NCI-H510A (cell line): ENCODE data around the gene SKIC2.

ENCODE experiments used
- DNase-seq: peaks from one replicate; lab custom pipeline; 2025; lab: John Stamatoyannopoulos, UW

Gene SKIC2

DNA sequence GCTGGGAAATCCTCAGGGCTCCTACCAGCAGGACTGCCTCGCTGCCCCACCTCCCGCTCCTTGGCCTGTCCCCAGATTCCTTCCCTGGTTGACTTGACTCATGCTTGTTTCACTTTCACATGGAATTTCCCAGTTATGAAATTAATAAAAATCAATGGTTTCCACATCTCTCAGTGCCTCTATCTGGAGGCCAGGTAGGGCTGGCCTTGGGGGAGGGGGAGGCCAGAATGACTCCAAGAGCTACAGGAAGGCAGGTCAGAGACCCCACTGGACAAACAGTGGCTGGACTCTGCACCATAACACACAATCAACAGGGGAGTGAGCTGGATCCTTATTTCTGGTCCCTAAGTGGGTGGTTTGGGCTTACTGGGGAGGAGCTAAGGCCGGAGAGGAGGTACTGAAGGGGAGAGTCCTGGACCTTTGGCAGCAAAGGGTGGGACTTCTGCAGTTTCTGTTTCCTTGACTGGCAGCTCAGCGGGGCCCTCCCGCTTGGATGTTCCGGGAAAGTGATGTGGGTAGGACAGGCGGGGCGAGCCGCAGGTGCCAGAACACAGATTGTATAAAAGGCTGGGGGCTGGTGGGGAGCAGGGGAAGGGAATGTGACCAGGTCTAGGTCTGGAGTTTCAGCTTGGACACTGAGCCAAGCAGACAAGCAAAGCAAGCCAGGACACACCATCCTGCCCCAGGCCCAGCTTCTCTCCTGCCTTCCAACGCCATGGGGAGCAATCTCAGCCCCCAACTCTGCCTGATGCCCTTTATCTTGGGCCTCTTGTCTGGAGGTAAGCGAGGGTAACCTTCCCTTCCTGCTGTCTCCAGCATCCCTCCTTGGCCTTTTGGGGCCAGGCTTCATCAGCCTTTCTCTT lies 13.2 kb upstream of the SKIC2 start, which contains the start of gene CFB:
TSS of gene CFB (plus strand) at position 589 of the 863 bp plus-strand sequence. CDS start at position 716, 127 bp downstream.
- no peak for DNase-seq

- no peak for DNase-seq
These were observed 12.5 kb upstream of the SKIC2 start for GRCh38 chr6:31946370-31946885.

DNA sequence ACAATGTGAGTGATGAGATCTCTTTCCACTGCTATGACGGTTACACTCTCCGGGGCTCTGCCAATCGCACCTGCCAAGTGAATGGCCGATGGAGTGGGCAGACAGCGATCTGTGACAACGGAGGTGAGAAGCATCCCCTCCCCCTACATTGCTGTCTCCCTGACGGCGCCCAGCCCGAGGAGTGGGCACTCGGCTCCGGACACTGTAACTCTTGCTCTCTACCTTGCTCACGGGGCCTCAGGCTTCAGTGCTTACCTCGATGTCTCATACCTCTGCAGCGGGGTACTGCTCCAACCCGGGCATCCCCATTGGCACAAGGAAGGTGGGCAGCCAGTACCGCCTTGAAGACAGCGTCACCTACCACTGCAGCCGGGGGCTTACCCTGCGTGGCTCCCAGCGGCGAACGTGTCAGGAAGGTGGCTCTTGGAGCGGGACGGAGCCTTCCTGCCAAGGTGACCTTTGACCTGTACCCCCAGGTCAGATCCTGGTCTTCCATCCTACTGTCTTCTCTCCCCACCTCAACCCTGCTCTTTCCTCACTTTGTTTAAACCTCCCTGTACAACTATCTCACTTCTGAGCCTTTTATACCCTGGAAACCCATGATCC lies 11.8 kb upstream of the SKIC2 start:
- no peak for DNase-seq

DNA sequence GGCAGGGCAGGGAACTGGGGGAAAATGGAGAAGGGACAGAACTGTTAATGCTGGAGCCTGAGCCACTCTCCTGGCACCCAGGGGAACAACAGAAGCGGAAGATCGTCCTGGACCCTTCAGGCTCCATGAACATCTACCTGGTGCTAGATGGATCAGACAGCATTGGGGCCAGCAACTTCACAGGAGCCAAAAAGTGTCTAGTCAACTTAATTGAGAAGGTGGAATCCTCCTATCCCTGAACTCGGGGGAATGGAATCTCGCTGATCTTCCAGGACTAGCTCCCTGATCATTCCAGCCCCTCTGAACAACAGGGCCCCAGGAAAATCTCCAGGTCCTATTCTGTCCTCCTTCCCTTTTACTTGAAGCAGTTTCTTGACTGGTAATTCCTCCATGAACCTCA lies 11.1 kb upstream of the SKIC2 start:
- no peak for DNase-seq

DNA sequence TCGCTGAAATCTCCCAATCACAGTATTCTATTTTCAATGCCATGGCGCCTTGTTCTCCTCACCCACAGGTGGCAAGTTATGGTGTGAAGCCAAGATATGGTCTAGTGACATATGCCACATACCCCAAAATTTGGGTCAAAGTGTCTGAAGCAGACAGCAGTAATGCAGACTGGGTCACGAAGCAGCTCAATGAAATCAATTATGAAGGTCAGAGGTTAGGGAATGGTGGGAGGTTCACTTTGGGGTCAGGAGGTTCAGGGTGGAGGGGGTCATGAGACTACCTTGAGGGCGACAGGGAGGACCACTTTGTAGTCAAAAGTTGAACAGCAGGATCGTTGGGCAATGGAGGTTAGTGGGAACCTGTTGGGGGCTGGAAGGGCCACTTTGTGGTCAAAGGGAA lies 10.7 kb upstream of the SKIC2 start:
- no peak for DNase-seq

- no peak for DNase-seq
These were observed 10.1 kb upstream of the SKIC2 start for GRCh38 chr6:31948753-31949413.

DNA sequence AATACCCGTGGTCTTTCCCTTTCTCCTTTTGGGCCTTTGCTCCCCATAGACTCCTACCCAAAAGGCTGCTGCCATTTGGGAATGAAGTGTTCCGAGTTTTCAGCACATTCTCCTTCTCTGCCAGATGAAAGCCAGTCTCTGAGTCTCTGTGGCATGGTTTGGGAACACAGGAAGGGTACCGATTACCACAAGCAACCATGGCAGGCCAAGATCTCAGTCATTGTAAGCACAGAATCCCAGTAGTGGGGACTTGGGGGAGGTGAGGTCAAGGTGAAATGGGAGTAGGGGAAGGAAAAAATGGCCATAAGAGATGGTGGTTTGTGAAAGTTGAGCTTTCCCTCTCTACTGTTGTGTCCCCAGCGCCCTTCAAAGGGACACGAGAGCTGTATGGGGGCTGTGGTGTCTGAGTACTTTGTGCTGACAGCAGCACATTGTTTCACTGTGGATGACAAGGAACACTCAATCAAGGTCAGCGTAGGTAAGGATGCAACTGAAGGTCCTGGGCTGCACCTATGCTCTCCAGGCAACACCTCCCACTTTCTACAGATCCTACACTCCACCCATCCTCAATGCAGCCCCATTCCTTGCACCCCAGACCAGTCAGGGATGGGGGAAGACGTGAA lies 8.9 kb upstream of the SKIC2 start:
- DNase-seq: no peak

DNA sequence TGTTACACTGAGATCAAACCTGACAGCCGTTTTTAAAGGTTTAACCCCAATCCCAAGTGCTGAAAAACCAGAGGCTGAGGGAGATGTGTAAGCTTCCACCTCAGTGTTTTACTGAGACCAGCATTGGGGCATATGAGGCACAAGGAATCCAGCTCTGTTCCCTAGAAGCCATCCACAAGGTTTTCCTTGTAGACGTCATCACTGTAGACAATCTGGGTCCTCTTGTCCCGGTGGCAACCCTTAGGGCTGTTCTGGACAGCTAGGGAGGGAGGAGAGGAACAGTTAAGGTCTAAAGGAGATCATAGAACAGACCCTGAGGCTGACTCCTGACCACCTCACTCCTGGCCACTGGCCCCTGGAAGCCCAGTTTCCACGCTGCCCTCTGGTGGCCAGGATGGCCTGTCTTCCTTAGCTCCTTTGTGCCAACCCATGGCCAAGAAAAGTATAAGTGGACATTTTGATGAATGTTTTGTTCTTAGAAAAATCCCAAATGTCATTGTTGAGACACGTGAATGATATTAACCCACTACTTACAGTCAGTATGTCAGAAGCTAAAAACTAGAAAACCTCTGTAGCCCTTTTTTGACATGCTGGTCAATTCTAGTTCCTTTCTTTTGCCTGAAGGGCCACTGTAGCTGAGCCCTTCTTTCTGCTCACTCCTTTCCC lies 6.7 kb upstream of the SKIC2 start:
- no peak for DNase-seq

DNA sequence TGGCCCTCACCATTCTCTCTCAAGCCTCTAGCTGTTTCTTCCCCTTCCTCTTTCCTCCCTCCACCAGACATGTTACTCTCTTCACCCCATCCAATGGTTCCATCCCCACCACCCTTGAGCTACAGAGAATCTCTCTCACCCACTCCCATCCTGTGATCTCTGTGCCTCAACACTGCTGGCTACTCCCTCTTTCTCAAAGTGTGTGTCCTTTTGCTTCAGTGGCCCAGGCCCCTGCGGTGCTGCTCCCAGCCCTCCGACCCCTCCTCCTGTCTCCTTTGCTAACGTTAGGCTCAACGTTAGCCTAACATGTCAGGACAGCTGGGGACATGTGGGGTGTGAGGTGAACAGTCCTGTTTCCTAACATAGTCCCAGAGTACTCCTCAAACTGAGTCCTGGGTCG lies 6.1 kb upstream of the SKIC2 start:
- DNase-seq: no peak

DNA sequence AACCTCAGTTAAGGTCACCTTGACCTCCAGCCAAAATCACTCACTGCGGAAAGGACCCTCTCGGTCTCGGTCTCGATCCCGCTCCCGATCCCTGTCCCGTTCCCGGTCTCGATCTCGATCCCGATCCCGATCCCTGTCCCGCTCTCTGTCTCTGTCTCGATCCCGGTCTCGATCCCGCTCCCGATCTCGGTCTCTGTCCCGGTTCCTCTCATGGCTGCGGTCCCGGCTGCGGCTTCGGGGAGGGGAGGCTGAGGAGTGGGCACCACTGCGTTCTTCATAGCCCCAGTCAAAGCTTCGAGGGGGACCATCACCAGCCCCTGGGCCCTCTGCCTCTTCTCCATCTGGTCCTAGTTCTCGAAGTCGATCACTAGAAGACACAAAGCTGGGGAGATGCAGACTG lies 4.5 kb upstream of the SKIC2 start:
- DNase-seq: no peak

- DNase-seq: no peak
These were observed 2.2 kb upstream of the SKIC2 start for GRCh38 chr6:31956796-31957195.

DNA sequence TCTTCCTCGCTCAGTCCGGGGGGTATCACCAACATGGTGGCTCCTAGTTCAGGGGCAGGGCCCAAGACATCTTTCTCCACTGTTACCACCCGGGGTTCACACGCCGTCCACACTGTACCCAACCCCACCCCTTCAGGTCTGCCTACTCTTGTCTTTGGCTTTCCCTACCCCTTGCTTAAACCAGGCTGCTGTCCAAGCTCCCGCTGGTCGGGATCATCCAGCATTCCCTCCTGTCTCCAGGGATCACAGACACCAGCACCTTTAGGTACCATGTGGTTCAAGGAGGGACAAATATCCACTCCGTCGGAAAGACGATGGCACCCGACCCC lies 599 bp upstream of the SKIC2 start:
- DNase-seq: no peak

- no peak for DNase-seq
These were observed 2.6 kb downstream of the SKIC2 start for GRCh38 chr6:31961616-31962015.

GRCh38 chr6:31963921-31964320 lies 4.9 kb downstream of the SKIC2 start:
- DNase-seq: no peak

GRCh38 chr6:31965700-31966099 lies 6.7 kb downstream of the SKIC2 start:
- no peak for DNase-seq

- no peak for DNase-seq
These were observed 7.5 kb downstream of the SKIC2 start for GRCh38 chr6:31966506-31966905.

- no peak for DNase-seq
These were observed 8.3 kb downstream of the SKIC2 start for GRCh38 chr6:31966997-31967925.

- DNase-seq: no peak
These were observed 8.9 kb downstream of the SKIC2 start for GRCh38 chr6:31967926-31968320.

DNA sequence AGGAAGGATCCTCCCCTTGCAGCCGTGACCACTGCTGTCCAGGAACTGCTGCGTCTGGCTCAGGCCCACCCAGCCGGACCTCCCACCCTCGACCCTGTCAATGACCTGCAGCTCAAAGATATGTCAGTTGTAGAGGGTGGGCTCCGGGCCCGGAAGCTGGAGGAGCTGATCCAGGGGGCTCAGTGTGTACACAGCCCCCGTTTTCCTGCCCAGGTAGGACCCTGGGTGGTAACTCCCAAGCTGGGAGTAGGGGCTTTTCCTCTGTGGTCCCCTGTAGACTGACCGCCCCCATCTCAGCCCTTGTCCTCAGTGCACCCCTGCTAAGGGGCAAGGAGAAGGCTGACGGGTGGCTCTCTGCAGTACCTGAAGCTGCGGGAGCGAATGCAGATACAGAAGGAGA lies 9.4 kb downstream of the SKIC2 start:
- DNase-seq: no peak

GRCh38 chr6:31968791-31969711 lies 10.1 kb downstream of the SKIC2 start:
- no peak for DNase-seq
